Liver (tissue), 3 donors: ENCODE data around the gene UBE2Q2.

Source experiments
- EGR1 ChIP-seq, 2 donors: IDR thresholded peaks; 2 replicates each; pipeline ENCODE4 v1.6.1; 2016 to 2018; ENCODE audit warnings: antibody characterized with exemption in 2 of 2, low read depth in 2 of 2
- GABPA ChIP-seq, 2 donors: IDR thresholded peaks in 1 of 2; conservative IDR thresholded peaks in 1 of 2; 2 replicates each; pipeline ENCODE4 v1.6.1; 2016; ENCODE audit warnings: antibody characterized with exemption in 2 of 2, mild to moderate bottlenecking in 1 of 2, moderate library complexity in 1 of 2
- HNF4A ChIP-seq, 2 donors: conservative IDR thresholded peaks; 2 replicates each; pipeline ENCODE4 v1.6.1; 2016; ENCODE audit warnings: antibody characterized with exemption in 2 of 2, mild to moderate bottlenecking in 2 of 2
- HNF4G ChIP-seq: IDR thresholded peaks from 2 replicates; pipeline ENCODE4 v1.6.1; 2016; ENCODE audit warnings: antibody characterized with exemption
- JUND ChIP-seq, 2 donors: IDR thresholded peaks; 2 replicates each; pipeline ENCODE4 v1.6.1; 2016; ENCODE audit warnings: antibody characterized with exemption in 2 of 2
- NR2F2 ChIP-seq: IDR thresholded peaks from 2 replicates; pipeline ENCODE4 v1.6.1; 2016; ENCODE audit warnings: antibody characterized with exemption
- RAD21 ChIP-seq, 2 donors: IDR thresholded peaks; 2 replicates each; pipeline ENCODE4 v1.6.1; 2016; ENCODE audit warnings: antibody characterized with exemption in 2 of 2, mild to moderate bottlenecking in 2 of 2
- RXRA ChIP-seq, 2 donors: IDR thresholded peaks; 2 replicates each; pipeline ENCODE4 v1.6.1; 2017 to 2018; ENCODE audit warnings: antibody characterized with exemption in 2 of 2, mild to moderate bottlenecking in 1 of 2
- SP1 ChIP-seq: IDR thresholded peaks from 2 replicates; pipeline ENCODE4 v1.6.1; 2018; ENCODE audit warnings: antibody characterized with exemption, mild to moderate bottlenecking
- TAF1 ChIP-seq: conservative IDR thresholded peaks from 2 replicates; pipeline ENCODE4 v1.6.1; 2016; ENCODE audit warnings: antibody characterized with exemption, mild to moderate bottlenecking
- TF ChIP-seq, protein P1 (sequence below): fragments of 150-350 bp; IDR thresholded peaks from 2 replicates; pipeline ENCODE4 v1.5.1; 2017; ENCODE audit warnings: improper control_type of control experiment, low read depth, low read length; ENCODE audit not compliant: missing input control
- TF ChIP-seq, protein P2 (sequence below): IDR thresholded peaks from 2 replicates; pipeline ENCODE4 v1.6.1; 2016; ENCODE audit warnings: antibody characterized with exemption
- TF ChIP-seq, protein P3 (sequence below): IDR thresholded peaks from 2 replicates; pipeline ENCODE4 v1.6.1; 2016; ENCODE audit warnings: antibody characterized with exemption
- TF ChIP-seq, protein P4 (sequence below): IDR thresholded peaks from 2 replicates; pipeline ENCODE4 v1.6.1; 2016; ENCODE audit warnings: antibody characterized with exemption, mild to moderate bottlenecking
- donor health status: healthy.
- donor health status: healthy.

DNA sequence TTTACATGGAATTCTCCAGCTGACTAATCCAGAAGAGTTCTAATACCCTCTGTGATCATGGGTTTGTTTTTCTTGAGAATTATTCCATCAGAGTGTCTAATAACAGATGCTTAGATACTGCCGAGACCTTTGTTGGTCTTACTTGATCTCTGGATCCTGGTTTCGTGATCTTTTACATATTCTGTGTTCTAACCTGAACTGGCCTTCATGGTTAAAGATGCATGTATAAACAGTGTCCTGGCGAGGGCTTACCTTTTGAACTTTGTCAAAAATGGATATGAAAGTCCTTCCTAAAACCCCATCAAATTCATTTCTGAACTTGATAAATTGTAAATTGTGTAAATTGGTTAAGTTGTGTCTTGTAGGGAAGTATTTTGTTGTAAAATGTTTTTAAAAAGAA lies 24.8 kb downstream of the UBE2Q2 start:
- TF ChIP-seq, protein P1, sequence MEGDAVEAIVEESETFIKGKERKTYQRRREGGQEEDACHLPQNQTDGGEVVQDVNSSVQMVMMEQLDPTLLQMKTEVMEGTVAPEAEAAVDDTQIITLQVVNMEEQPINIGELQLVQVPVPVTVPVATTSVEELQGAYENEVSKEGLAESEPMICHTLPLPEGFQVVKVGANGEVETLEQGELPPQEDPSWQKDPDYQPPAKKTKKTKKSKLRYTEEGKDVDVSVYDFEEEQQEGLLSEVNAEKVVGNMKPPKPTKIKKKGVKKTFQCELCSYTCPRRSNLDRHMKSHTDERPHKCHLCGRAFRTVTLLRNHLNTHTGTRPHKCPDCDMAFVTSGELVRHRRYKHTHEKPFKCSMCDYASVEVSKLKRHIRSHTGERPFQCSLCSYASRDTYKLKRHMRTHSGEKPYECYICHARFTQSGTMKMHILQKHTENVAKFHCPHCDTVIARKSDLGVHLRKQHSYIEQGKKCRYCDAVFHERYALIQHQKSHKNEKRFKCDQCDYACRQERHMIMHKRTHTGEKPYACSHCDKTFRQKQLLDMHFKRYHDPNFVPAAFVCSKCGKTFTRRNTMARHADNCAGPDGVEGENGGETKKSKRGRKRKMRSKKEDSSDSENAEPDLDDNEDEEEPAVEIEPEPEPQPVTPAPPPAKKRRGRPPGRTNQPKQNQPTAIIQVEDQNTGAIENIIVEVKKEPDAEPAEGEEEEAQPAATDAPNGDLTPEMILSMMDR: no peak
- TF ChIP-seq, protein P2, sequence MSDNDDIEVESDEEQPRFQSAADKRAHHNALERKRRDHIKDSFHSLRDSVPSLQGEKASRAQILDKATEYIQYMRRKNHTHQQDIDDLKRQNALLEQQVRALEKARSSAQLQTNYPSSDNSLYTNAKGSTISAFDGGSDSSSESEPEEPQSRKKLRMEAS: no peak
- TF ChIP-seq EGR1 (IDR thresholded peaks at IDR 0.05; ENCODE audit: low read depth in 2 of 2): no peak
- no peak for TF ChIP-seq JUND (IDR thresholded peaks at IDR 0.05)
- TF ChIP-seq, protein P3, sequence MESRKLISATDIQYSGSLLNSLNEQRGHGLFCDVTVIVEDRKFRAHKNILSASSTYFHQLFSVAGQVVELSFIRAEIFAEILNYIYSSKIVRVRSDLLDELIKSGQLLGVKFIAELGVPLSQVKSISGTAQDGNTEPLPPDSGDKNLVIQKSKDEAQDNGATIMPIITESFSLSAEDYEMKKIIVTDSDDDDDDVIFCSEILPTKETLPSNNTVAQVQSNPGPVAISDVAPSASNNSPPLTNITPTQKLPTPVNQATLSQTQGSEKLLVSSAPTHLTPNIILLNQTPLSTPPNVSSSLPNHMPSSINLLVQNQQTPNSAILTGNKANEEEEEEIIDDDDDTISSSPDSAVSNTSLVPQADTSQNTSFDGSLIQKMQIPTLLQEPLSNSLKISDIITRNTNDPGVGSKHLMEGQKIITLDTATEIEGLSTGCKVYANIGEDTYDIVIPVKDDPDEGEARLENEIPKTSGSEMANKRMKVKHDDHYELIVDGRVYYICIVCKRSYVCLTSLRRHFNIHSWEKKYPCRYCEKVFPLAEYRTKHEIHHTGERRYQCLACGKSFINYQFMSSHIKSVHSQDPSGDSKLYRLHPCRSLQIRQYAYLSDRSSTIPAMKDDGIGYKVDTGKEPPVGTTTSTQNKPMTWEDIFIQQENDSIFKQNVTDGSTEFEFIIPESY: no peak
- TF ChIP-seq HNF4G: no peak
- TF ChIP-seq SP1: no peak
- no peak for TF ChIP-seq RAD21 (IDR thresholded peaks at IDR 0.05)
- no peak for TF ChIP-seq GABPA (IDR thresholded peaks at IDR 0.05 in 1 of 2, conservative IDR thresholded peaks at IDR 0.05 in 1 of 2)
- TF ChIP-seq RXRA (IDR thresholded peaks at IDR 0.05): no peak
- TF ChIP-seq NR2F2: no peak
- TF ChIP-seq, protein P4, sequence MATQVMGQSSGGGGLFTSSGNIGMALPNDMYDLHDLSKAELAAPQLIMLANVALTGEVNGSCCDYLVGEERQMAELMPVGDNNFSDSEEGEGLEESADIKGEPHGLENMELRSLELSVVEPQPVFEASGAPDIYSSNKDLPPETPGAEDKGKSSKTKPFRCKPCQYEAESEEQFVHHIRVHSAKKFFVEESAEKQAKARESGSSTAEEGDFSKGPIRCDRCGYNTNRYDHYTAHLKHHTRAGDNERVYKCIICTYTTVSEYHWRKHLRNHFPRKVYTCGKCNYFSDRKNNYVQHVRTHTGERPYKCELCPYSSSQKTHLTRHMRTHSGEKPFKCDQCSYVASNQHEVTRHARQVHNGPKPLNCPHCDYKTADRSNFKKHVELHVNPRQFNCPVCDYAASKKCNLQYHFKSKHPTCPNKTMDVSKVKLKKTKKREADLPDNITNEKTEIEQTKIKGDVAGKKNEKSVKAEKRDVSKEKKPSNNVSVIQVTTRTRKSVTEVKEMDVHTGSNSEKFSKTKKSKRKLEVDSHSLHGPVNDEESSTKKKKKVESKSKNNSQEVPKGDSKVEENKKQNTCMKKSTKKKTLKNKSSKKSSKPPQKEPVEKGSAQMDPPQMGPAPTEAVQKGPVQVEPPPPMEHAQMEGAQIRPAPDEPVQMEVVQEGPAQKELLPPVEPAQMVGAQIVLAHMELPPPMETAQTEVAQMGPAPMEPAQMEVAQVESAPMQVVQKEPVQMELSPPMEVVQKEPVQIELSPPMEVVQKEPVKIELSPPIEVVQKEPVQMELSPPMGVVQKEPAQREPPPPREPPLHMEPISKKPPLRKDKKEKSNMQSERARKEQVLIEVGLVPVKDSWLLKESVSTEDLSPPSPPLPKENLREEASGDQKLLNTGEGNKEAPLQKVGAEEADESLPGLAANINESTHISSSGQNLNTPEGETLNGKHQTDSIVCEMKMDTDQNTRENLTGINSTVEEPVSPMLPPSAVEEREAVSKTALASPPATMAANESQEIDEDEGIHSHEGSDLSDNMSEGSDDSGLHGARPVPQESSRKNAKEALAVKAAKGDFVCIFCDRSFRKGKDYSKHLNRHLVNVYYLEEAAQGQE: no peak
- TF ChIP-seq TAF1: no peak
- TF ChIP-seq HNF4A (conservative IDR thresholded peaks at IDR 0.05): no peak
